ENCODE data around the gene GUK1. TPM values are rescaled to one million over a fixed set of nuclear protein-coding genes. Genes with fewer than 3 reads are reported as not detected.
"Not testable (repeated sequence)": the region's sequence is repeated elsewhere in the genome, so short reads cannot be mapped to it uniquely, and the experiment has no call there.

GUK1 gene
- total RNA-seq, 2 donors from 2014 or later, result 233 to 245 TPM

GRCh38 chr1:228108742-228109072 is 31.4 kb upstream of the GUK1 start:
- H3K4me3 Mint-ChIP-seq, result peak overlapping the region; percentile 95
- peak overlapping the region; percentile 85 for H3K27ac Mint-ChIP-seq
- peaks cover 8% of the 10 kb centered on the region for H3K4me1 Mint-ChIP-seq
- no peak for ATAC-seq
- H3K36me3 Mint-ChIP-seq (ENCODE audit: low read depth), result no peaks in the 10 kb centered on the region
- no peaks in the 10 kb centered on the region for H3K27me3 Mint-ChIP-seq
- no peak for DNase-seq
- no peaks in the 10 kb centered on the region for H3K9me3 ChIP-seq (ENCODE audit: control insufficient read depth, low read length, poor library complexity, severe bottlenecking)

- ATAC-seq (peak; percentile 97), DNase-seq (peak; percentile 98 to 99 (median 99))
- H3K36me3 Mint-ChIP-seq (ENCODE audit: low read depth), result no peaks in the 10 kb centered on the region
- no peaks in the 10 kb centered on the region for H3K9me3 ChIP-seq (ENCODE audit: control insufficient read depth, low read length, poor library complexity, severe bottlenecking)
- H3K4me1 Mint-ChIP-seq, result peaks cover 8% of the 10 kb centered on the region
- H3K27me3 Mint-ChIP-seq, result no peaks in the 10 kb centered on the region
- peak within 1 kb of the TSS; percentile 95 for H3K4me3 Mint-ChIP-seq
- peak within 1 kb of the TSS; percentile 85 for H3K27ac Mint-ChIP-seq
Measured at GRCh38 chr1:228109073-228109961, 30.8 kb upstream of the GUK1 start, which contains the start of gene MRPL55. TSS of gene MRPL55 (minus strand) at chr1:228109299. CDS start at chr1:228108260, 1,039 bp downstream.

- ATAC-seq, result no peak
- Mint-ChIP-seq H3K36me3 (ENCODE audit: low read depth) (no peaks in the 10 kb centered on the region), H3K4me1 (peaks cover 8% of the 10 kb centered on the region), H3K27me3 (no peaks in the 10 kb centered on the region), H3K27ac (peak overlapping the region; percentile 85), H3K4me3 (peak overlapping the region; percentile 95)
- no peak for DNase-seq
- H3K9me3 ChIP-seq (ENCODE audit: control insufficient read depth, low read length, poor library complexity, severe bottlenecking), result no peaks in the 10 kb centered on the region
Measured at GRCh38 chr1:228109962-228110488, 30.1 kb upstream of the GUK1 start.

GRCh38 chr1:228110556-228110955 is 29.5 kb upstream of the GUK1 start:
- H3K4me1 Mint-ChIP-seq, result peaks cover 8% of the 10 kb centered on the region
- H3K9me3 ChIP-seq (ENCODE audit: control insufficient read depth, low read length, poor library complexity, severe bottlenecking), result no peaks in the 10 kb centered on the region
- no peak for DNase-seq
- no peak for ATAC-seq
- no peaks in the 10 kb centered on the region for H3K27me3 Mint-ChIP-seq
- peak overlapping the region; percentile 85 for H3K27ac Mint-ChIP-seq
- H3K4me3 Mint-ChIP-seq, result no peak overlapping the region
- no peaks in the 10 kb centered on the region for H3K36me3 Mint-ChIP-seq (ENCODE audit: low read depth)

GRCh38 chr1:228111315-228111714 is 28.8 kb upstream of the GUK1 start:
- not testable (repeated sequence) for DNase-seq; H3K9me3 ChIP-seq (ENCODE audit: control insufficient read depth, low read length, poor library complexity, severe bottlenecking); H3K27me3 Mint-ChIP-seq; H3K36me3 Mint-ChIP-seq (ENCODE audit: low read depth); ATAC-seq; H3K4me3 Mint-ChIP-seq; H3K4me1 Mint-ChIP-seq
- H3K27ac Mint-ChIP-seq, result peak overlapping the region; percentile 85

GRCh38 chr1:228112167-228112566 is 27.9 kb upstream of the GUK1 start:
- peaks cover 8% of the 10 kb centered on the region for H3K4me1 Mint-ChIP-seq
- no peaks in the 10 kb centered on the region for H3K9me3 ChIP-seq (ENCODE audit: control insufficient read depth, low read length, poor library complexity, severe bottlenecking)
- H3K4me3 Mint-ChIP-seq, result no peak overlapping the region
- no peak overlapping the region for H3K27ac Mint-ChIP-seq
- H3K27me3 Mint-ChIP-seq, result no peaks in the 10 kb centered on the region
- ATAC-seq (no peak), DNase-seq (no peak)
- no peaks in the 10 kb centered on the region for H3K36me3 Mint-ChIP-seq (ENCODE audit: low read depth)

GRCh38 chr1:228112617-228113016 is 27.5 kb upstream of the GUK1 start:
- peaks cover 8% of the 10 kb centered on the region for H3K4me1 Mint-ChIP-seq
- H3K36me3 Mint-ChIP-seq (ENCODE audit: low read depth), result no peaks in the 10 kb centered on the region
- H3K27me3 Mint-ChIP-seq, result no peaks in the 10 kb centered on the region
- H3K9me3 ChIP-seq (ENCODE audit: control insufficient read depth, low read length, poor library complexity, severe bottlenecking), result no peaks in the 10 kb centered on the region
- ATAC-seq, result no peak
- H3K27ac Mint-ChIP-seq, result no peak overlapping the region
- no peak overlapping the region for H3K4me3 Mint-ChIP-seq
- DNase-seq, result no peak

GRCh38 chr1:228114827-228115226 is 25.3 kb upstream of the GUK1 start:
- H3K27ac Mint-ChIP-seq, result no peak overlapping the region
- no peak for ATAC-seq

GRCh38 chr1:228117335-228117734 is 22.7 kb upstream of the GUK1 start:
- Mint-ChIP-seq H3K4me1 (peaks cover 3% of the 10 kb centered on the region), H3K27ac (no peak overlapping the region), H3K4me3 (no peak overlapping the region), H3K27me3 (peaks cover 2% of the 10 kb centered on the region), H3K36me3 (ENCODE audit: low read depth) (no peaks in the 10 kb centered on the region)
- no peaks in the 10 kb centered on the region for H3K9me3 ChIP-seq (ENCODE audit: control insufficient read depth, low read length, poor library complexity, severe bottlenecking)
- no peak for ATAC-seq
- no peak for DNase-seq

More at GRCh38 chr1:228114827-228115226, 25.3 kb upstream of the GUK1 start:
- Mint-ChIP-seq H3K4me3 (no peak overlapping the region), H3K36me3 (ENCODE audit: low read depth) (no peaks in the 10 kb centered on the region), H3K4me1 (peaks cover 2% of the 10 kb centered on the region), H3K27me3 (no peaks in the 10 kb centered on the region)
- no peaks in the 10 kb centered on the region for H3K9me3 ChIP-seq (ENCODE audit: control insufficient read depth, low read length, poor library complexity, severe bottlenecking)
- DNase-seq, result no peak

- H3K27ac Mint-ChIP-seq, result no peak overlapping the region
- DNase-seq (no peak), ATAC-seq (no peak)
- peaks cover 3% of the 10 kb centered on the region for H3K4me1 Mint-ChIP-seq
- no peaks in the 10 kb centered on the region for H3K36me3 Mint-ChIP-seq (ENCODE audit: low read depth)
- H3K4me3 Mint-ChIP-seq, result no peak overlapping the region
- no peaks in the 10 kb centered on the region for H3K9me3 ChIP-seq (ENCODE audit: control insufficient read depth, low read length, poor library complexity, severe bottlenecking)
- H3K27me3 Mint-ChIP-seq, result peaks cover 6% of the 10 kb centered on the region
Measured at GRCh38 chr1:228118040-228118439, 22.0 kb upstream of the GUK1 start.

GRCh38 chr1:228120351-228120750 is 19.7 kb upstream of the GUK1 start:
- Mint-ChIP-seq H3K36me3 (ENCODE audit: low read depth) (peaks cover 2% of the 10 kb centered on the region), H3K4me1 (peaks cover 6% of the 10 kb centered on the region), H3K27ac (no peak overlapping the region), H3K27me3 (peaks cover 14% of the 10 kb centered on the region), H3K4me3 (no peak overlapping the region)
- DNase-seq (no peak), ATAC-seq (no peak)
- no peaks in the 10 kb centered on the region for H3K9me3 ChIP-seq (ENCODE audit: control insufficient read depth, low read length, poor library complexity, severe bottlenecking)

- Mint-ChIP-seq H3K27ac (no peak overlapping the region), H3K4me1 (peaks cover 6% of the 10 kb centered on the region), H3K4me3 (no peak overlapping the region), H3K27me3 (peaks cover 14% of the 10 kb centered on the region), H3K36me3 (ENCODE audit: low read depth) (peaks cover 2% of the 10 kb centered on the region)
- DNase-seq, result no peak
- H3K9me3 ChIP-seq (ENCODE audit: control insufficient read depth, low read length, poor library complexity, severe bottlenecking), result no peaks in the 10 kb centered on the region
- peak; percentile 49 for ATAC-seq
Measured at GRCh38 chr1:228120857-228121489, 19.1 kb upstream of the GUK1 start.

GRCh38 chr1:228122921-228123441 is 17.1 kb upstream of the GUK1 start:
- ATAC-seq (no peak), DNase-seq (no peak)
- no peak overlapping the region for H3K27ac Mint-ChIP-seq

More at GRCh38 chr1:228122921-228123441, 17.1 kb upstream of the GUK1 start:
- Mint-ChIP-seq H3K4me3 (no peak overlapping the region), H3K27me3 (peaks cover 23% of the 10 kb centered on the region), H3K4me1 (peaks cover 6% of the 10 kb centered on the region), H3K36me3 (ENCODE audit: low read depth) (peaks cover 2% of the 10 kb centered on the region)
- H3K9me3 ChIP-seq (ENCODE audit: control insufficient read depth, low read length, poor library complexity, severe bottlenecking), result no peaks in the 10 kb centered on the region
